ENCODE results near the gene TMEM245.

TMEM245 gene

GRCh38 chr9:109150925-109151545, 31.3 kb upstream of the TMEM245 start:
- Histone ChIP-seq H3K27me3 (ENCODE audit: control insufficient read depth, low read length) (peaks cover 8% of the 10 kb centered on the region), H4K20me1 (ENCODE audit: control insufficient read depth, insufficient read depth, low read depth, low read length) (no peaks in the 10 kb centered on the region)
- TF ChIP-seq EZH2phosphoT487 (IDR thresholded peaks at IDR 0.05; ENCODE audit: borderline replicate concordance, low read length): no peak
- TF ChIP-seq CTCF (IDR thresholded peaks at IDR 0.05; ENCODE audit: low read depth, low read length, poor library complexity, severe bottlenecking): no peak

GRCh38 chr9:109149722-109150121, 30.0 kb upstream of the TMEM245 start:
- no peaks in the 10 kb centered on the region for H3K36me3 ChIP-seq (ENCODE audit: control insufficient read depth, low read length)
- peaks cover 5% of the 10 kb centered on the region for H3K9me3 ChIP-seq (ENCODE audit: control insufficient read depth, insufficient read depth, low read length)
- H3K27me3 ChIP-seq (ENCODE audit: control insufficient read depth, low read length): peaks cover 8% of the 10 kb centered on the region
- no peaks in the 10 kb centered on the region for H3K79me2 ChIP-seq (ENCODE audit: control insufficient read depth, low read length)
- H3K4me3 ChIP-seq (ENCODE audit: low read length): no peak overlapping the region
- H3K4me2 ChIP-seq (ENCODE audit: low read length): no peak overlapping the region
- no peaks in the 10 kb centered on the region for H3K4me1 ChIP-seq (ENCODE audit: control insufficient read depth, low read length)
- no peak overlapping the region for H3K27ac ChIP-seq (ENCODE audit: low read depth, low read length)
- TF ChIP-seq EZH2phosphoT487 (IDR thresholded peaks at IDR 0.05; ENCODE audit: borderline replicate concordance, low read length): no peak
- TF ChIP-seq CTCF (IDR thresholded peaks at IDR 0.05; ENCODE audit: low read depth, low read length, poor library complexity, severe bottlenecking): no peak
- no peaks in the 10 kb centered on the region for H4K20me1 ChIP-seq (ENCODE audit: control insufficient read depth, insufficient read depth, low read depth, low read length)
- H3K9me2 ChIP-seq (replicated peaks; ENCODE audit: control insufficient read depth, low read length): no peaks in the 10 kb centered on the region
- no peaks in the 10 kb centered on the region for H3F3A ChIP-seq (ENCODE audit: control insufficient read depth, insufficient read depth)

More at GRCh38 chr9:109150925-109151545, 31.3 kb upstream of the TMEM245 start:
- H3K79me2 ChIP-seq (ENCODE audit: control insufficient read depth, low read length): no peaks in the 10 kb centered on the region
- no peaks in the 10 kb centered on the region for H3K4me1 ChIP-seq (ENCODE audit: control insufficient read depth, low read length)
- no peaks in the 10 kb centered on the region for H3K36me3 ChIP-seq (ENCODE audit: control insufficient read depth, low read length)
- peaks cover 5% of the 10 kb centered on the region for H3K9me3 ChIP-seq (ENCODE audit: control insufficient read depth, insufficient read depth, low read length)
- H3K4me2 ChIP-seq (ENCODE audit: low read length): no peak overlapping the region
- no peaks in the 10 kb centered on the region for H3K9me2 ChIP-seq (replicated peaks; ENCODE audit: control insufficient read depth, low read length)
- no peak overlapping the region for H3K4me3 ChIP-seq (ENCODE audit: low read length)
- no peak overlapping the region for H3K27ac ChIP-seq (ENCODE audit: low read depth, low read length)
- H3F3A ChIP-seq (ENCODE audit: control insufficient read depth, insufficient read depth): no peaks in the 10 kb centered on the region

GRCh38 chr9:109149089-109149488, 29.3 kb upstream of the TMEM245 start:
- Histone ChIP-seq H3K9me3 (ENCODE audit: control insufficient read depth, insufficient read depth, low read length) (peaks cover 5% of the 10 kb centered on the region), H3F3A (ENCODE audit: control insufficient read depth, insufficient read depth) (no peaks in the 10 kb centered on the region), H3K9me2 (replicated peaks; ENCODE audit: control insufficient read depth, low read length) (no peaks in the 10 kb centered on the region), H3K79me2 (ENCODE audit: control insufficient read depth, low read length) (no peaks in the 10 kb centered on the region), H3K4me1 (ENCODE audit: control insufficient read depth, low read length) (no peaks in the 10 kb centered on the region), H3K36me3 (ENCODE audit: control insufficient read depth, low read length) (no peaks in the 10 kb centered on the region), H3K4me2 (ENCODE audit: low read length) (no peak overlapping the region), H4K20me1 (ENCODE audit: control insufficient read depth, insufficient read depth, low read depth, low read length) (no peaks in the 10 kb centered on the region), H3K4me3 (ENCODE audit: low read length) (no peak overlapping the region), H3K27me3 (ENCODE audit: control insufficient read depth, low read length) (peaks cover 8% of the 10 kb centered on the region), H3K27ac (ENCODE audit: low read depth, low read length) (no peak overlapping the region)
- TF ChIP-seq CTCF (IDR thresholded peaks at IDR 0.05; ENCODE audit: low read depth, low read length, poor library complexity, severe bottlenecking): no peak
- TF ChIP-seq EZH2phosphoT487 (IDR thresholded peaks at IDR 0.05; ENCODE audit: borderline replicate concordance, low read length): no peak

Data from DOHH2 (cell line).